ENCODE data around the gene NKAIN4.

GRCh38 chr20:63226042-63226943, 28.0 kb downstream of the NKAIN4 start:
- TF ChIP-seq FOXM1 (IDR thresholded peaks at IDR 0.05; ENCODE audit: borderline replicate concordance) (no peak), ELF4 (IDR thresholded peaks at IDR 0.05) (no peak), TARDBP (IDR thresholded peaks at IDR 0.05) (no peak), FOXA1 (IDR thresholded peaks at IDR 0.05) (no peak), SUZ12 (IDR thresholded peaks at IDR 0.05) (no peak), SP1 (IDR thresholded peaks at IDR 0.05) (no peak), NFRKB (IDR thresholded peaks at IDR 0.05) (no peak), ZNF384 (IDR thresholded peaks at IDR 0.05) (no peak), BHLHE40 (IDR thresholded peaks at IDR 0.05; ENCODE audit: borderline replicate concordance) (no peak), ARNT (IDR thresholded peaks at IDR 0.05) (no peak)
